H1 (cell line): Measurements from ENCODE around the gene UBR2. TPM values are rescaled to one million over a fixed set of nuclear protein-coding genes. Genes with fewer than 3 reads are reported as not detected.

Source experiments
- CTBP2 ChIP-seq: IDR thresholded peaks from 2 replicates; pipeline ENCODE4 v1.7.0; 2011; ENCODE audit warnings: borderline replicate concordance, mild to moderate bottlenecking, moderate library complexity, mixed read lengths, low read length; ENCODE audit not compliant: insufficient read depth, insufficient read length
- SIX5 ChIP-seq: IDR thresholded peaks from 2 replicates; pipeline ENCODE4 v1.6.1; 2011; ENCODE audit warnings: mild to moderate bottlenecking, low read depth, low read length
- polyA plus RNA-seq, 7 experiments: library from polyadenylated mRNA; depleted of rRNA in 3 of 7; stranded (reverse) in 5 of 7; unstranded in 2 of 7; fragments of >200 nt in 5 of 7; fragments of 200-250 nt in 2 of 7; gene quantifications; 1 replicate in 5 of 7; 2 replicates in 1 of 7; 4 replicates in 1 of 7; pipeline versions ENCODE4 v1.2.1 to v1.2.3, GENCODE V29; 2011 to 2013; ENCODE audit warnings: missing spikeins in 2 of 7, mixed read lengths in 2 of 7
- total RNA-seq: library from RNA; stranded (reverse); fragmentation: NEBNext Ultra II Directional; extraction: Animal tissue kit (Norgen Biotek cat#: 25700); gene quantifications from 2 replicates; pipeline ENCODE4 v1.2.1, GENCODE V29; 2021

UBR2 gene
- total and polyA plus RNA-seq, 2 of the 8 experiments (the other 6 are each of a cell fraction or from before 2014, with no cell fraction given): 6.5 to 19.5 TPM

DNA sequence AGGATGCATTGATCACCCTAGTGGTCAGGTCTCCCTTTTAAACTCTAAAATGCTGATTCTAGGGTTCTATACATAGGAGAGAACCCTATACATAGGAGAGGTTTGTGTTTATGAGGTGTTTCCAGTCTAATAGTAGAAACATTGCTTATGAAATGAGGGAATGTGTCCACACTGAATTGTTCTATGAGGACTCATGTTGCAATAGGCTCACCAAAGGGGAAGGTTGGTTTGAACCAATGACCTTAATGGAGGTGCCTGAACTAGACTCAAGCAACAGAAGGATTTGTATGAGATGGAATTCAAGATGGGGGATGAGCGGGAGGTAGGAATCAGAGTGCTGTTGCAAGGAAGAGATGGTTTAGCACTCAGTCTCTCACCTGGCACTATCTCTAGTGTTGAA lies 33.5 kb upstream of the UBR2 start (continued):
- TF ChIP-seq CTBP2 (no peak), SIX5 (no peak)
